HepG2 (cell line): ENCODE results near the gene STMN1. TPM values are rescaled to one million over a fixed set of nuclear protein-coding genes. Genes with fewer than 3 reads are reported as not detected.

Experiments
- ATF3 ChIP-seq: sonication (generic); formaldehyde crosslinking; IDR thresholded peaks from 2 replicates; pipeline ENCODE4 v1.4.0; 2020; ENCODE audit warnings: missing genetic modification reagents
- CCDC6 ChIP-seq: sonication (generic); formaldehyde crosslinking; IDR thresholded peaks from 2 replicates; pipeline ENCODE4 v1.8.1; 2022; ENCODE audit warnings: mild to moderate bottlenecking, missing genetic modification reagents, moderate library complexity
- CREM ChIP-seq, 2 experiments: sonication (generic) in 1 of 2; formaldehyde crosslinking in 1 of 2; IDR thresholded peaks; 2 replicates each; pipeline versions ENCODE4 v1.4.0 to v1.6.1; 2016 to 2020; ENCODE audit warnings: antibody characterized with exemption in 1 of 2, mild to moderate bottlenecking in 1 of 2, missing genetic modification reagents in 1 of 2
- FOXO1 ChIP-seq: sonication (generic); formaldehyde crosslinking; IDR thresholded peaks from 2 replicates; pipeline ENCODE4 v1.4.0; 2020; ENCODE audit warnings: missing genetic modification reagents
- HINFP ChIP-seq: sonication (generic); formaldehyde crosslinking; IDR thresholded peaks from 2 replicates; pipeline ENCODE4 v1.4.0; 2020; ENCODE audit warnings: low read depth, mild to moderate bottlenecking, missing genetic modification reagents
- LBX2 ChIP-seq: sonication (generic); formaldehyde crosslinking; IDR thresholded peaks from 2 replicates; pipeline ENCODE4 v1.5.0; 2020; ENCODE audit warnings: missing genetic modification reagents, mild to moderate bottlenecking, borderline replicate concordance
- LCORL ChIP-seq, 2 experiments: fragments of 450-650 bp in 1 of 2; sonication (generic) in 1 of 2; formaldehyde crosslinking in 1 of 2; IDR thresholded peaks; 2 replicates each; pipeline versions ENCODE4 v1.5.0 to v1.6.1; 2017 to 2020; ENCODE audit warnings: antibody characterized with exemption in 1 of 2, missing genetic modification reagents in 1 of 2
- MYPOP ChIP-seq: sonication (generic); formaldehyde crosslinking; IDR thresholded peaks from 2 replicates; pipeline ENCODE4 v1.8.1; 2023; ENCODE audit warnings: mild to moderate bottlenecking, moderate library complexity, missing genetic modification reagents
- TFDP2 ChIP-seq: sonication (generic); formaldehyde crosslinking; IDR thresholded peaks from 2 replicates; pipeline ENCODE4 v1.4.0; 2020; ENCODE audit warnings: missing genetic modification reagents
- ZHX2 ChIP-seq, 2 experiments: sonication (generic) in 1 of 2; formaldehyde crosslinking in 1 of 2; IDR thresholded peaks; 2 replicates each; pipeline versions ENCODE4 v1.6.1 to v1.9.0; 2014 to 2022; ENCODE audit warnings: antibody characterized with exemption in 1 of 2, borderline replicate concordance in 1 of 2, inconsistent platforms in 1 of 2, low read depth in 1 of 2, missing genetic modification reagents in 1 of 2
- ZNF256 ChIP-seq: sonication (generic); formaldehyde crosslinking; conservative IDR thresholded peaks from 2 replicates; pipeline ENCODE4 v1.4.0; 2020; ENCODE audit warnings: missing genetic modification reagents
- polyA plus RNA-seq, 8 experiments: library from polyadenylated mRNA; depleted of rRNA in 3 of 8; stranded (reverse) in 7 of 8; unstranded in 1 of 8; fragments of >200 nt; fragmentation: Illumina TruSeq in 4 of 8; extraction: Trizol in 4 of 8; gene quantifications; 2 replicates each; pipeline versions ENCODE4 v1.2.1 to v1.2.3, GENCODE V29; 2011 to 2016; ENCODE audit warnings: low read depth in 4 of 8, missing spikeins in 1 of 8, mixed read lengths in 1 of 8; ENCODE audit not compliant: insufficient read depth in 1 of 8
- total RNA-seq, 5 experiments: library from RNA; depleted of rRNA; stranded (reverse); fragments of >200 nt; fragmentation: Illumina TruSeq; extraction: Trizol; gene quantifications; 2 replicates each; pipeline ENCODE4 v1.2.3, GENCODE V29; 2016; ENCODE audit warnings: low read depth in 1 of 5

STMN1 gene
- total and polyA plus RNA-seq, 2 of the 13 experiments (the other 11 are each of a cell fraction or from before 2014, with no cell fraction given) = 45.9 to 409 TPM

GRCh38 chr1:25861316-25862286 is 44.6 kb downstream of the STMN1 start (continued):
- TF ChIP-seq ZHX2 (IDR thresholded peaks at IDR 0.05; ENCODE audit: low read depth) = no peak
- TF ChIP-seq ZHX2 (CRISPR knock-in tag; IDR thresholded peaks at IDR 0.05; ENCODE audit: borderline replicate concordance) = no peak
- TF ChIP-seq ATF3 (CRISPR knock-in tag) = peak; percentile 84
- no peak for TF ChIP-seq LCORL (IDR thresholded peaks at IDR 0.05)
- peak; percentile 32; the same call in 1 of the 2 replicates for TF ChIP-seq LCORL (CRISPR knock-in tag; IDR thresholded peaks at IDR 0.05)
- 0 out of 2 replicates have a peak, but pooled peaks have one; percentile 33 for TF ChIP-seq TFDP2 (CRISPR knock-in tag)
- peak; percentile 60 for TF ChIP-seq FOXO1 (CRISPR knock-in tag)
- no peak for TF ChIP-seq LBX2 (CRISPR knock-in tag)
- TF ChIP-seq CCDC6 (CRISPR knock-in tag) = no peak
- TF ChIP-seq ZNF256 (CRISPR knock-in tag) = no peak
- TF ChIP-seq MYPOP (CRISPR knock-in tag) = peak; percentile 72; the same call in 1 of the 2 replicates
- peak; percentile 55; the same call in 1 of the 2 replicates for TF ChIP-seq HINFP (CRISPR knock-in tag)
- TF ChIP-seq CREM (IDR thresholded peaks at IDR 0.05) = peak; percentile 58
- TF ChIP-seq CREM (CRISPR knock-in tag; IDR thresholded peaks at IDR 0.05) = no peak
